B cell (primary cell): ENCODE results near the gene GUCY2D. TPM values are rescaled to one million over a fixed set of nuclear protein-coding genes. Genes with fewer than 3 reads are reported as not detected.
A peak's percentile ranks its signal among the peaks of the same experiment; 100 is the strongest.

Experiments
- ATAC-seq: fragments of 200-7000 bp; cut with Tn5 transposase; one replicate; pipeline ENCODE4 v1.10.0; 2021; ENCODE audit warnings: low read depth, mild to moderate bottlenecking, moderate number of reproducible peaks, moderate library complexity
- CTCF ChIA-PET: fragments of 350-600 bp; sonication (Branson Sonifier 250); formaldehyde crosslinking; loops from one replicate; lab custom pipeline; 2021; ENCODE audit warnings: antibody characterized with exemption, inconsistent platforms; lab: Charles Lee
- POLR2A ChIA-PET: fragments of 350-600 bp; sonication (Branson Sonifier 250); formaldehyde crosslinking; loops from one replicate; lab custom pipeline; 2021; ENCODE audit warnings: antibody characterized with exemption; lab: Charles Lee
- DNase-seq: peaks from one replicate; pipeline ENCODE4 v3.0.0; 2013
- H2AFZ ChIP-seq: 2 replicates; pipeline ENCODE4 v1.6.1; 2012; ENCODE audit warnings: mild to moderate bottlenecking, low read depth, low read length; ENCODE audit not compliant: insufficient read depth, poor library complexity, severe bottlenecking
- H3K27ac ChIP-seq, 2 donors: 1 replicate in 1 of 2; 2 replicates in 1 of 2; pipeline ENCODE4 v1.5.1; 2012 to 2013; ENCODE audit warnings: low read length in 2 of 2, mild to moderate bottlenecking in 2 of 2, moderate library complexity in 1 of 2
- H3K27me3 ChIP-seq, 4 experiments: fragments of 200-600 bp in 1 of 4; sonication (generic) in 1 of 4; replicated peaks in 1 of 4; 1 replicate in 2 of 4; 2 replicates in 2 of 4; pipeline versions ENCODE4 v1.6.1 to v1.7.0; 2013 to 2016; ENCODE audit warnings: low read length in 3 of 4, mild to moderate bottlenecking in 2 of 4, mixed read lengths in 1 of 4, moderate library complexity in 1 of 4; ENCODE audit not compliant: insufficient read depth in 4 of 4, control insufficient read depth in 3 of 4; ENCODE audit errors: control extremely low read depth in 1 of 4
- H3K36me3 ChIP-seq, 2 experiments: replicated peaks in 1 of 2; 1 replicate in 1 of 2; 2 replicates in 1 of 2; pipeline versions ENCODE4 v1.6.1 to v1.7.1; 2013; ENCODE audit warnings: low read length in 1 of 2; ENCODE audit not compliant: insufficient read depth in 2 of 2, control insufficient read depth in 1 of 2; ENCODE audit errors: control extremely low read depth in 1 of 2, extremely low read depth in 1 of 2
- H3K4me1 ChIP-seq, 2 donors: fragments of 200-600 bp in 1 of 2; sonication (generic) in 1 of 2; 1 replicate in 1 of 2; 2 replicates in 1 of 2; pipeline versions ENCODE4 v1.5.1 to v1.6.1; 2013 to 2017; ENCODE audit warnings: low read length in 2 of 2; ENCODE audit not compliant: control insufficient read depth in 2 of 2, insufficient read depth in 2 of 2
- H3K4me2 ChIP-seq: replicated peaks from 2 replicates; pipeline ENCODE3; 2012; ENCODE audit warnings: mild to moderate bottlenecking, low read depth, low read length; ENCODE audit not compliant: poor library complexity, severe bottlenecking
- H3K4me3 ChIP-seq, 5 experiments: fragments of 200-600 bp in 1 of 5; sonication (generic) in 1 of 5; 1 replicate in 3 of 5; 2 replicates in 2 of 5; pipeline versions ENCODE4 v1.5.1 to v1.7.0; 2011 to 2016; ENCODE audit warnings: low read length in 4 of 5, mild to moderate bottlenecking in 4 of 5, low read depth in 2 of 5, control low read depth in 1 of 5, moderate library complexity in 1 of 5; ENCODE audit not compliant: insufficient read depth in 1 of 5; ENCODE audit errors: control extremely low read depth in 1 of 5, extremely low read depth in 1 of 5
- H3K79me2 ChIP-seq: fragments of 200-600 bp; sonication (generic); one replicate; pipeline ENCODE4 v1.6.0; 2016; ENCODE audit warnings: low read length; ENCODE audit not compliant: control insufficient read depth, insufficient read depth
- H3K9ac ChIP-seq: fragments of 200-600 bp; sonication (generic); 2 replicates; pipeline ENCODE4 v1.6.1; 2017; ENCODE audit warnings: mild to moderate bottlenecking, low read length, moderate library complexity
- H3K9me3 ChIP-seq, 3 donors: one replicate each; pipeline versions ENCODE4 v1.6.1 to v1.7.1; 2013; ENCODE audit warnings: low read length in 2 of 3; ENCODE audit not compliant: control insufficient read depth in 2 of 3, insufficient read depth in 1 of 3; ENCODE audit errors: control extremely low read depth in 1 of 3
- H4K20me1 ChIP-seq: 2 replicates; pipeline ENCODE4 v1.6.0; 2012; ENCODE audit warnings: mild to moderate bottlenecking, low read length; ENCODE audit not compliant: insufficient read depth, control insufficient read depth, poor library complexity, severe bottlenecking
- H3K27ac Mint-ChIP-seq: one replicate; pipeline ENCODE4 v1.8.0; 2021; ENCODE audit warnings: mixed read lengths
- H3K27me3 Mint-ChIP-seq: one replicate; pipeline ENCODE4 v1.8.0; 2021; ENCODE audit warnings: mixed read lengths
- H3K4me1 Mint-ChIP-seq: one replicate; pipeline ENCODE4 v1.8.0; 2021; ENCODE audit warnings: mixed read lengths
- H3K4me3 Mint-ChIP-seq: one replicate; pipeline ENCODE4 v1.8.0; 2021; ENCODE audit warnings: mixed read lengths
- H3K9me3 Mint-ChIP-seq: one replicate; pipeline ENCODE4 v1.8.0; 2022; ENCODE audit warnings: mixed read lengths; ENCODE audit not compliant: insufficient read depth
- EZH2 ChIP-seq: IDR thresholded peaks from 2 replicates; pipeline ENCODE4 v1.6.1; 2012; ENCODE audit warnings: borderline replicate concordance, low read depth, mild to moderate bottlenecking, moderate library complexity, low read length; ENCODE audit not compliant: insufficient read depth, poor library complexity, severe bottlenecking
- WGBS: methylation state at CpG from one replicate; pipeline ENCODE4 v1.1.5; 2013; ENCODE audit warnings: missing lambda C conversion rate; ENCODE audit not compliant: insufficient coverage; 5-methylcytosine and 5-hydroxymethylcytosine counted together
- intact Hi-C: fragments of 100-400 bp; cut with micrococcal nuclease; formaldehyde crosslinking; loops from one replicate; pipeline ENCODE4 v1.10.0; 2022
- polyA plus RNA-seq: library from polyadenylated mRNA; depleted of rRNA; stranded (reverse); fragments of >200 nt; gene quantifications from 2 replicates; pipeline ENCODE4 v1.2.3, GENCODE V29; 2012
- total RNA-seq, 2 donors: library from RNA; stranded (reverse); fragments of 120-200 nt in 1 of 2; gene quantifications; 1 replicate in 1 of 2; 2 replicates in 1 of 2; pipeline versions ENCODE4 v1.2.3 to v1.2.4, GENCODE V29; 2013 to 2022
- TF ChIP-seq, protein P1 (sequence below): fragments of 200-600 bp; IDR thresholded peaks from one replicate; pipeline ENCODE4 v1.8.0; 2022; ENCODE audit warnings: antibody characterized with exemption, mild to moderate bottlenecking

GUCY2D gene
- total and polyA plus RNA-seq, 2 donors (not counting 1 experiment from before 2014, with no cell fraction given) = not detected

DNA sequence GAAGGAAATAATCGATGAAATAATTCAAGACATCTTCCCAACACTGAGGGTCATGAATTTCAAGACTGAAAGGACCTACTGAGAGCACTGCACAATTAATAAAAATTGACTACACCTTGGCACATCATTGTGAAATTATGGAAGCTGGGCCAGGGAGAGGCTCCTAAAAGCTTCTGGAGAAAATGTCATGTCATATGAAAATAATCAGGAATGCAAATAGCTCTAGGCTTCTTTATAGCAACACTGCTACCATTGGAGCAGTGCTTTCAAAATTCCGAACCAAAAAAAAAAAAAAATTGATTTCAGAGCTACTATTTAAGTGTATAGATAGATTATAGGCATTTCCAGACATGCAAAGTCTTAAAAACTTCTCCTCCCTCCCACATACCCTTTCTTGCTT lies 30.0 kb downstream of the GUCY2D start:
- no peaks in the 10 kb centered on the region for H3K4me1 ChIP-seq
- ChIA-PET POLR2A (interaction anchor here (0.5 kb wide), 1 partner anchor 298 kb away, joined by 3 read pairs; no protein-coding TSS in a partner anchor), CTCF (interaction anchor here (0.6 kb wide), 1 partner anchor 14 kb away, joined by 3 read pairs; no protein-coding TSS in a partner anchor)
- H3K9me3 ChIP-seq = no peaks in the 10 kb centered on the region
- no peak overlapping the region for H3K4me3 ChIP-seq
- H2AFZ ChIP-seq = no peak overlapping the region
- WGBS = no CpG with 5 or more reads among the region's 2 CpGs
- H3K9ac ChIP-seq = no peak overlapping the region
- DNase-seq (no peak), ATAC-seq (no peak)
- Mint-ChIP-seq H3K9me3 (peaks cover 2% of the 10 kb centered on the region), H3K27ac (no peak overlapping the region), H3K27me3 (peaks cover 42% of the 10 kb centered on the region), H3K4me3 (no peak overlapping the region), H3K4me1 (no peaks in the 10 kb centered on the region)
- H3K79me2 ChIP-seq = no peaks in the 10 kb centered on the region
- no peaks in the 10 kb centered on the region for H3K36me3 ChIP-seq
- intact Hi-C loops = no loop called here
- no peak overlapping the region for H3K4me2 ChIP-seq
- TF ChIP-seq, protein P1, sequence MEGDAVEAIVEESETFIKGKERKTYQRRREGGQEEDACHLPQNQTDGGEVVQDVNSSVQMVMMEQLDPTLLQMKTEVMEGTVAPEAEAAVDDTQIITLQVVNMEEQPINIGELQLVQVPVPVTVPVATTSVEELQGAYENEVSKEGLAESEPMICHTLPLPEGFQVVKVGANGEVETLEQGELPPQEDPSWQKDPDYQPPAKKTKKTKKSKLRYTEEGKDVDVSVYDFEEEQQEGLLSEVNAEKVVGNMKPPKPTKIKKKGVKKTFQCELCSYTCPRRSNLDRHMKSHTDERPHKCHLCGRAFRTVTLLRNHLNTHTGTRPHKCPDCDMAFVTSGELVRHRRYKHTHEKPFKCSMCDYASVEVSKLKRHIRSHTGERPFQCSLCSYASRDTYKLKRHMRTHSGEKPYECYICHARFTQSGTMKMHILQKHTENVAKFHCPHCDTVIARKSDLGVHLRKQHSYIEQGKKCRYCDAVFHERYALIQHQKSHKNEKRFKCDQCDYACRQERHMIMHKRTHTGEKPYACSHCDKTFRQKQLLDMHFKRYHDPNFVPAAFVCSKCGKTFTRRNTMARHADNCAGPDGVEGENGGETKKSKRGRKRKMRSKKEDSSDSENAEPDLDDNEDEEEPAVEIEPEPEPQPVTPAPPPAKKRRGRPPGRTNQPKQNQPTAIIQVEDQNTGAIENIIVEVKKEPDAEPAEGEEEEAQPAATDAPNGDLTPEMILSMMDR = no peak
- no peak for TF ChIP-seq EZH2
- H4K20me1 ChIP-seq = no peaks in the 10 kb centered on the region
- H3K27me3 ChIP-seq = peaks cover 0 to 19% (median 8%) of the 10 kb centered on the region in 4 experiments
- no peak overlapping the region for H3K27ac ChIP-seq

DNA sequence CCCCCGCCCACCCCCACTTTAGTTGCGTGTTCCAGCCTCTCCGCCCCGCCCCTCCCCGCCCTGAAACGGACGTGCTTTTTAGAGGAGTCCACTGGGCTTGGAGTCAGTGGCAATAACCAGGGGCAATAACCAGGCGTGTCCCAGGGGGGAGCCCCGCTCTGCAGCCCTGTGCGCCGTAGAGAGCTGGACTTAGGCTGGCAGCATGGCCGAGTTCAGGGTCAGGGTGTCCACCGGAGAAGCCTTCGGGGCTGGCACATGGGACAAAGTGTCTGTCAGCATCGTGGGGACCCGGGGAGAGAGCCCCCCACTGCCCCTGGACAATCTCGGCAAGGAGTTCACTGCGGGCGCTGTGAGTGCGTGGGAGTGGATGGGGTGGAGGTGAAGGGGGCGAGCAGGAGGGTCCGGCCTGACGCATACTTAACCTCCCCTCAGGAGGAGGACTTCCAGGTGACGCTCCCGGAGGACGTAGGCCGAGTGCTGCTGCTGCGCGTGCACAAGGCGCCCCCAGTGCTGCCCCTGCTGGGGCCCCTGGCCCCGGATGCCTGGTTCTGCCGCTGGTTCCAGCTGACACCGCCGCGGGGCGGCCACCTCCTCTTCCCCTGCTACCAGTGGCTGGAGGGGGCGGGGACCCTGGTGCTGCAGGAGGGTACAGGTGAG lies 36.7 kb downstream of the GUCY2D start, which contains the start of gene ALOX15B:
Gene ALOX15B (plus strand): TSS at position 106 of the 657 bp plus-strand sequence. CDS start 97 bp downstream, at position 203.
- ATAC-seq (no peak), DNase-seq (no peak)
- H3K27me3 ChIP-seq = peaks cover 0 to 14% (median 7%) of the 10 kb centered on the region in 4 experiments
- H3K9ac ChIP-seq = no peak within 1 kb of the TSS
- H4K20me1 ChIP-seq = no peaks in the 10 kb centered on the region
- peaks cover 5 to 8% of the 10 kb centered on the region in 2 donors for H3K4me1 ChIP-seq
- H3K27ac Mint-ChIP-seq = no peak within 1 kb of the TSS
- WGBS = 12% methylated on average over 23 of the region's 37 CpGs
- peaks cover 45% of the 10 kb centered on the region for H3K27me3 Mint-ChIP-seq
- peak within 1 kb of the TSS; percentile 38 for H2AFZ ChIP-seq
- no peak within 1 kb of the TSS for H3K27ac ChIP-seq
- no peaks in the 10 kb centered on the region for H3K79me2 ChIP-seq
- no peak for TF ChIP-seq EZH2
- TF ChIP-seq, protein P1 = no peak
- no peaks in the 10 kb centered on the region for H3K36me3 ChIP-seq
- H3K4me1 Mint-ChIP-seq = peaks cover 3% of the 10 kb centered on the region
- POLR2A ChIA-PET = interaction anchor here (0.6 kb wide), 1 partner anchor 19 kb away, joined by 3 read pairs; no protein-coding TSS in a partner anchor
- peaks cover 0 to 2% (median 0%) of the 10 kb centered on the region in 3 donors for H3K9me3 ChIP-seq
- H3K4me2 ChIP-seq = peak within 1 kb of the TSS; percentile 46
- peaks cover 2% of the 10 kb centered on the region for H3K9me3 Mint-ChIP-seq
- CTCF ChIA-PET = interaction anchor here (1.1 to 1.4 kb wide), 2 partner anchors 49 to 126 kb away, joined by 3 to 5 read pairs; no protein-coding TSS in a partner anchor
- no peak within 1 kb of the TSS for H3K4me3 Mint-ChIP-seq
- intact Hi-C loops = no loop called here
- no peak within 1 kb of the TSS for H3K4me3 ChIP-seq
